Thyroid gland (tissue), 4 donors: ENCODE results near the gene PIK3C2B. TPM values are rescaled to one million over a fixed set of nuclear protein-coding genes. Genes with fewer than 3 reads are reported as not detected.

Experiments used
- DNase-seq, 2 donors: peaks; one replicate each; pipeline ENCODE4 v3.0.0-alpha.2; 2019
- H3K27ac ChIP-seq, 3 donors: fragments of 200-600 bp; sonication (generic); 1 replicate in 2 of 3; 2 replicates in 1 of 3; pipeline ENCODE4 v1.5.1; 2016 to 2019; ENCODE audit warnings: mild to moderate bottlenecking in 1 of 3, moderate library complexity in 1 of 3
- H3K27me3 ChIP-seq: fragments of 200-600 bp; sonication (generic); one replicate; pipeline ENCODE4 v1.5.1; 2019
- H3K36me3 ChIP-seq, 2 donors: fragments of 200-600 bp; sonication (generic); one replicate each; pipeline ENCODE4 v1.5.1; 2016 to 2019
- H3K4me1 ChIP-seq, 2 donors: fragments of 200-600 bp; sonication (generic); one replicate each; pipeline ENCODE4 v1.5.1; 2017 to 2019
- H3K4me3 ChIP-seq, 3 donors: fragments of 200-600 bp; sonication (generic); replicated peaks in 1 of 3; 1 replicate in 2 of 3; 2 replicates in 1 of 3; pipeline ENCODE4 v1.5.1; 2016; ENCODE audit warnings: mild to moderate bottlenecking in 1 of 3
- H3K9me3 ChIP-seq: fragments of 200-600 bp; sonication (generic); one replicate; pipeline ENCODE4 v1.5.1; 2017
- CTCF ChIP-seq, 6 experiments: fragments of 200-600 bp in 3 of 6; fragments of 450-650 bp in 3 of 6; sonication (generic) in 3 of 6; IDR thresholded peaks; one replicate each; pipeline ENCODE4 v1.5.1; 2016 to 2019; ENCODE audit warnings: antibody characterized with exemption in 6 of 6, mild to moderate bottlenecking in 2 of 6, inconsistent platforms in 1 of 6, moderate library complexity in 1 of 6
- POLR2A ChIP-seq, 2 donors: fragments of 450-650 bp; IDR thresholded peaks; one replicate each; pipeline ENCODE4 v1.6.1; 2017; ENCODE audit warnings: antibody characterized with exemption in 2 of 2, mild to moderate bottlenecking in 2 of 2, moderate library complexity in 1 of 2
- WGBS, 2 donors: methylation state at CpG; one replicate each; pipeline ENCODE4 v1.1.5; 2017; 5-methylcytosine and 5-hydroxymethylcytosine counted together
- intact Hi-C: fragments of 100-400 bp; cut with DNase I; formaldehyde crosslinking; loops from one replicate; pipeline ENCODE4 v1.15.1; 2023
- total RNA-seq, 4 donors: library from RNA; depleted of rRNA; stranded (reverse); fragments of >200 nt; gene quantifications; one replicate each; pipeline ENCODE4 v1.2.3, GENCODE V29; 2016

The PIK3C2B gene
- total RNA-seq, 4 donors from 2014 or later, result 19.9 to 36.9 (median 27.2) TPM

GRCh38 chr1:204503122-204503912 is 8.7 kb upstream of the PIK3C2B start:
- H3K27me3 ChIP-seq, result no peaks in the 10 kb centered on the region
- H3K4me1 ChIP-seq, result no peaks in the 10 kb centered on the region
- H3K4me3 ChIP-seq, result no peak overlapping the region
- DNase-seq, result no peak
- no peaks in the 10 kb centered on the region for H3K9me3 ChIP-seq
- WGBS, 2 donors, result 26 to 27% methylated on average over 7 of the region's 7 CpGs
- no peak overlapping the region for H3K27ac ChIP-seq
- H3K36me3 ChIP-seq, result no peaks in the 10 kb centered on the region
- TF ChIP-seq CTCF (IDR thresholded peaks at IDR 0.05) (peak; percentile 36 to 90 (median 73)), POLR2A (IDR thresholded peaks at IDR 0.05) (no peak)
- intact Hi-C loops, result loop anchor here (5.0 kb wide), 1 partner anchor 56 kb away; no protein-coding TSS in a partner anchor

- no peak for DNase-seq
- no peaks in the 10 kb centered on the region for H3K36me3 ChIP-seq
- TF ChIP-seq POLR2A (IDR thresholded peaks at IDR 0.05), result no peak
- WGBS, 2 donors, result 79 to 82% methylated on average over 6 of the region's 6 CpGs
- H3K9me3 ChIP-seq, result no peaks in the 10 kb centered on the region
- H3K27ac ChIP-seq, result no peak overlapping the region
- H3K4me3 ChIP-seq, result no peak overlapping the region
- H3K4me1 ChIP-seq, result no peaks in the 10 kb centered on the region
- H3K27me3 ChIP-seq, result no peaks in the 10 kb centered on the region
- intact Hi-C loops, result loop anchor here (5.0 kb wide), 1 partner anchor 55 kb away; no protein-coding TSS in a partner anchor
Measured at GRCh38 chr1:204502241-204502640, 7.6 kb upstream of the PIK3C2B start.

- Histone ChIP-seq H3K4me1 (peaks cover 5 to 10% of the 10 kb centered on the region in 2 donors), H3K9me3 (no peaks in the 10 kb centered on the region), H3K4me3 (no peak overlapping the region), H3K36me3 (no peaks in the 10 kb centered on the region), H3K27me3 (no peaks in the 10 kb centered on the region), H3K27ac (no peak overlapping the region)
- no peak for DNase-seq
- intact Hi-C loops, result loop anchor here (5.0 kb wide), 2 partner anchors 37 to 52 kb away; no protein-coding TSS in a partner anchor
- WGBS, 2 donors, result 92 to 93% methylated on average over 7 of the region's 7 CpGs
- TF ChIP-seq POLR2A (IDR thresholded peaks at IDR 0.05), result no peak
- no peak for TF ChIP-seq CTCF (IDR thresholded peaks at IDR 0.05)
Measured at GRCh38 chr1:204499511-204500468, 5.2 kb upstream of the PIK3C2B start.

GRCh38 chr1:204498981-204499380 is 4.4 kb upstream of the PIK3C2B start:
- 89% methylated on average over 3 of the region's 3 CpGs for WGBS, 2 donors
- TF ChIP-seq CTCF (IDR thresholded peaks at IDR 0.05) (no peak), POLR2A (IDR thresholded peaks at IDR 0.05) (no peak)
- no peak for DNase-seq
- H3K9me3 ChIP-seq, result no peaks in the 10 kb centered on the region
- intact Hi-C loops, result loop anchor here (5.0 kb wide), 1 partner anchor 37 kb away; no protein-coding TSS in a partner anchor
- H3K27ac ChIP-seq, result no peak overlapping the region
- peaks cover 5 to 10% of the 10 kb centered on the region in 2 donors for H3K4me1 ChIP-seq
- H3K36me3 ChIP-seq, result no peaks in the 10 kb centered on the region
- H3K27me3 ChIP-seq, result no peaks in the 10 kb centered on the region
- no peak overlapping the region for H3K4me3 ChIP-seq

- no peak for TF ChIP-seq CTCF (IDR thresholded peaks at IDR 0.05)
- Histone ChIP-seq H3K36me3 (no peaks in the 10 kb centered on the region), H3K4me1 (peaks cover 28 to 30% of the 10 kb centered on the region in 2 donors), H3K27ac (no peak overlapping the region), H3K9me3 (no peaks in the 10 kb centered on the region), H3K27me3 (no peaks in the 10 kb centered on the region), H3K4me3 (no peak overlapping the region)
- intact Hi-C loops, result loop anchor here (5.0 kb wide), 1 partner anchor 33 kb away; no protein-coding TSS in a partner anchor
- DNase-seq, result no peak
- WGBS, 2 donors, result 79 to 85% methylated on average over 6 of the region's 6 CpGs
Measured at GRCh38 chr1:204495777-204496176, 1.2 kb upstream of the PIK3C2B start.
